ENCODE measurements around the gene FZD2. TPM values are rescaled to one million over a fixed set of nuclear protein-coding genes. Genes with fewer than 3 reads are reported as not detected.
"Not testable (repeated sequence)": the region's sequence is repeated elsewhere in the genome, so short reads cannot be mapped to it uniquely, and the experiment has no call there.

Gene FZD2
- total RNA-seq (under 1 TPM in 1 of 2 experiments, not detected in 1; 0.11 TPM), polyA plus RNA-seq (not detected)

DNA sequence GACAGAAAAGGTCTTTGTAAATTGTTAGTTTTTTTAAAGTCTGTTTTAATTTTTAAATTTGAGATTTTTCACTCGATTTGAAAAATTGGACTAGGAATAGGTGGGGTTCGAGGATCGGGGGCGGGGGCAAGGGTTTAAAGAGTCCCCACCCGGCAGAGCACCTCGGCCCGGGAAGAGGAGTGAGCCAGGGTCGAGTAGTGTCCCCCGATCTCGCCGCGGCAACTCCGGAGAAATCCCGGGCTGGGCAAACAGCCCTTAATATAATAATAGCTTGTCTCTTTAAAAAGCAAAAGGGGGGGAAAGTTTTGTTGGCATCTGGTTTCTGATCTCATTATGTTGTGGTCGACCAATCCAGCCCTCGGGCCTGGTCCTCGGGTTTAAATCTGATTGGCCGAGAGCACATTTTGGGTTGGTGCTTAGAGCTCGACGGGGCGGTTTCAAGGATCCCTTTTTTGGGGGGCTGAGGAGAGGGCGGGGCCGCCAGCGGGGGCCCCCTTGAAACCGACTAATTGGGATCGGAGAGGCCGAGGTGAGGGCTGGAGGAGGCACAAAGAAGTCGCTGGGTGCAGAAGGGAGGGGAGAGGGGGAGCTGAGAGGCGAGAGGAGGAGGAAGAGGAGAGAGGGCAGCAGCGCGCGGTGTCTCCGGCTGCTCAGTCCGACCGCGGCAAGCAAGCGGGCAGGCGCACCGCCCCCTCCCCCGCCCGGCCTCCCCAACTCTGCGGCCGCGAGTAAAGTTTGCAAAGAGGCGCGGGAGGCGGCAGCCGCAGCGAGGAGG, at the start of gene FZD2:
Gene FZD2 (plus strand): TSS at position 653 of the 775 bp plus-strand sequence. CDS start 205 bp downstream, outside the sequence.
- Mint-ChIP-seq H3K4me3 (peak within 1 kb of the TSS; percentile 90 to 95 (median 94)), H3K27me3 (peaks cover 54 to 71% of the 10 kb centered on the region in 2 donors), H3K9me3 (no peaks in the 10 kb centered on the region), H3K4me1 (peaks cover 17 to 31% (median 26%) of the 10 kb centered on the region in 3 donors), H3K36me3 (peaks cover 0 to 7% (median 0%) of the 10 kb centered on the region in 3 donors), H3K27ac (peak within 1 kb of the TSS; percentile 19 to 96 (median 74))
- H3K27ac ChIP-seq (ENCODE audit: low read depth, low read length), result peak within 1 kb of the TSS; percentile 52
- peaks cover 17% of the 10 kb centered on the region for H3K27me3 ChIP-seq (ENCODE audit: insufficient read depth, low read length, poor library complexity, severe bottlenecking)
- CTCF ChIA-PET, result interaction anchor here (0.6 to 1.7 kb wide), 3 partner anchors 24 to 72 kb away, joined by 3 to 5 read pairs (median 3); no protein-coding TSS in a partner anchor
- no peaks in the 10 kb centered on the region for H3K9me3 ChIP-seq (ENCODE audit: low read length)
- POLR2A ChIA-PET, result interaction anchor here (0.6 kb wide), 1 partner anchor 604 kb away, joined by 3 read pairs; no protein-coding TSS in a partner anchor
- H3K4me1 ChIP-seq (ENCODE audit: insufficient read depth, low read length), result peaks cover 7% of the 10 kb centered on the region
- no peaks in the 10 kb centered on the region for H3K36me3 ChIP-seq (ENCODE audit: insufficient read depth, low read length)
- DNase-seq, result peak; percentile 44 to 76 (median 52)
- H3K4me3 ChIP-seq (ENCODE audit: low read length), result peak within 1 kb of the TSS; percentile 71

DNA sequence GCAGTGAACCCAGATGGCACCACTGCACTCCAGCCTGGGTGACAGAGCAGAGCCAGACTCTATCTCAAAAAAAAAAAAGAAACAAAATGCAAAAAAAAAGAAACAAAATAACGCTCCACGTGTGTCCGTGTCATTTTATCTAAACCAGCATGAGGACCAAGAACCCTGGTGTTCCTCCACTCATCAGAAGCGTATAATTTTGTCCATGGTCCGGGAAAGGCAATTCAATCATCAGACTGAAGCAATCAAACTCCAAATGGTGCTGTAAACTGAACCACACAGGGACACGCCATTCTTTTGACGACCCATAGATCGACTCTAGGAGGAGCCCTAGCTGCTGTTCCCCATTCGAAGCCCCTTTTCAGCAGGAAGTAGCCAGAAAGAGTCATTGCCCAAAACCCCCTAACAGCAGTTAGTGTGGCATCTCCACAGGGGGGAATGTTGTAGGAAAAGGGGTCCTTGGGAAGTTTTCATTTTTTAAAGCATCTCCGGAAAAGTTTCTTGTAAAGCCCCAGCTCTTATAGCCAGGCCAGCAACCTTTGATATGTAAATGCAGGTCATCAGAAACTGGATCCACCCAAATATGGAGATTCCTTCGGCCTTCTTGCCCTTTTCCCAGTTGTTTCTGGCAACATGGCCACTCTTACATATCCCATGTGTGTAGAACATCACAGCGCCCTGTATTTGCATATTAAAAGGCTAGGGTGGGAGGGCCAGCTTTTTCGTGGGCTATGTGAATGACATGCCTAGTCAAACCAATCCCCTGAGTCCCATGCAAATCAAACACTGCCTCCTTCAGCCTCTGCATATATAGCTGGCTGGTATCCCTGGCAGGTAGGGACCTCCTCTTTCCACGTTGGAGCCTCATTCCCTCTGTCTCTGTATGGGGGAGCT, 45.8 kb upstream of the FZD2 start:
- H3K4me3 Mint-ChIP-seq, result peak overlapping the region in 1 of 7 donors; percentile 32
- DNase-seq; H3K27me3 ChIP-seq (ENCODE audit: insufficient read depth, low read length, poor library complexity, severe bottlenecking); H3K9me3 Mint-ChIP-seq; H3K4me3 ChIP-seq (ENCODE audit: low read length); POLR2A ChIA-PET; H3K36me3 ChIP-seq (ENCODE audit: insufficient read depth, low read length); H3K4me1 Mint-ChIP-seq; H3K36me3 Mint-ChIP-seq; H3K4me1 ChIP-seq (ENCODE audit: insufficient read depth, low read length); H3K9me3 ChIP-seq (ENCODE audit: low read length): not testable (repeated sequence)
- H3K27ac ChIP-seq (ENCODE audit: low read depth, low read length), result peak overlapping the region; percentile 24
- H3K27me3 Mint-ChIP-seq, result peaks cover 10 to 23% of the 10 kb centered on the region in 2 donors
- CTCF ChIA-PET, result interaction anchor here (0.7 kb wide), 1 partner anchor 101 kb away, joined by 4 read pairs; no protein-coding TSS in a partner anchor
- peak overlapping the region in 1 of 8 donors; percentile 1 for H3K27ac Mint-ChIP-seq

- CTCF ChIA-PET, result no interaction called here
- H3K4me3 Mint-ChIP-seq, result no peak overlapping the region
- no peak overlapping the region for H3K4me3 ChIP-seq (ENCODE audit: low read length)
- no peaks in the 10 kb centered on the region for H3K36me3 ChIP-seq (ENCODE audit: insufficient read depth, low read length)
- no peak overlapping the region for H3K27ac ChIP-seq (ENCODE audit: low read depth, low read length)
- no peak for DNase-seq
- no peak overlapping the region for H3K27ac Mint-ChIP-seq
- H3K4me1 ChIP-seq (ENCODE audit: insufficient read depth, low read length), result no peaks in the 10 kb centered on the region
- no peaks in the 10 kb centered on the region for H3K36me3 Mint-ChIP-seq
- H3K27me3 Mint-ChIP-seq, result peaks cover 13 to 31% of the 10 kb centered on the region in 2 donors
- no peaks in the 10 kb centered on the region for H3K9me3 Mint-ChIP-seq
- H3K4me1 Mint-ChIP-seq, result no peaks in the 10 kb centered on the region
- no peaks in the 10 kb centered on the region for H3K9me3 ChIP-seq (ENCODE audit: low read length)
- POLR2A ChIA-PET, result interaction anchor here (0.5 kb wide), 1 partner anchor 53 kb away, joined by 4 read pairs; no protein-coding TSS in a partner anchor
- no peaks in the 10 kb centered on the region for H3K27me3 ChIP-seq (ENCODE audit: insufficient read depth, low read length, poor library complexity, severe bottlenecking)
Measured at GRCh38 chr17:44518032-44518431, 39.3 kb upstream of the FZD2 start.

GRCh38 chr17:44522883-44523671, 34.2 kb upstream of the FZD2 start:
- H3K36me3 Mint-ChIP-seq, result peaks cover 0 to 10% (median 0%) of the 10 kb centered on the region in 3 donors
- CTCF ChIA-PET, result interaction anchor here (2.3 kb wide), 1 partner anchor 11 kb away, joined by 6 read pairs; no protein-coding TSS in a partner anchor
- no peaks in the 10 kb centered on the region for H3K4me1 ChIP-seq (ENCODE audit: insufficient read depth, low read length)
- no peaks in the 10 kb centered on the region for H3K27me3 ChIP-seq (ENCODE audit: insufficient read depth, low read length, poor library complexity, severe bottlenecking)
- H3K9me3 ChIP-seq (ENCODE audit: low read length), result no peaks in the 10 kb centered on the region
- POLR2A ChIA-PET, result no interaction called here
- no peaks in the 10 kb centered on the region for H3K36me3 ChIP-seq (ENCODE audit: insufficient read depth, low read length)
- DNase-seq, result peak in 2 of 5 donors; percentile 18 to 54
- H3K4me3 ChIP-seq (ENCODE audit: low read length), result no peak overlapping the region
- no peaks in the 10 kb centered on the region for H3K4me1 Mint-ChIP-seq
- H3K27ac Mint-ChIP-seq, result no peak overlapping the region
- peaks cover 0 to 2% (median 0%) of the 10 kb centered on the region in 5 donors for H3K9me3 Mint-ChIP-seq
- peaks cover 4 to 32% of the 10 kb centered on the region in 2 donors for H3K27me3 Mint-ChIP-seq
- no peak overlapping the region for H3K27ac ChIP-seq (ENCODE audit: low read depth, low read length)
- no peak overlapping the region for H3K4me3 Mint-ChIP-seq

DNA sequence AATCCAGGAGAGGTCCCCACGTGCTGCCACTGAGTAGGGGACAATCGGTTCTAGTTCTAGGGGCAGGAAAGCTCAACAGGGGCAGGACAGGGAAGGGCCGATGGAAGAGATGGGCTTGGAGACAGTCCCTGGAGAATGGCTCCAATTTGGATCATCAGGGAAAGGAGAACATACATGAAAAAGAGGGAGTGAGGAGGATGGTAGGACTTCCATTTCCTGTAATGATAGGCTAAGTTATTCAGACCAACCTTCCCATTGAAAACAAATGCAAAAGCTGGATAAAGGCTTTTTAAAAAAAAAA, 33.7 kb upstream of the FZD2 start:
- DNase-seq, result no peak
- Mint-ChIP-seq H3K27ac (no peak overlapping the region), H3K36me3 (peaks cover 0 to 10% (median 0%) of the 10 kb centered on the region in 3 donors), H3K27me3 (peaks cover 4 to 33% of the 10 kb centered on the region in 2 donors), H3K4me1 (no peaks in the 10 kb centered on the region), H3K4me3 (no peak overlapping the region), H3K9me3 (peaks cover 0 to 2% (median 0%) of the 10 kb centered on the region in 5 donors)
- H3K36me3 ChIP-seq (ENCODE audit: insufficient read depth, low read length), result no peaks in the 10 kb centered on the region
- no peak overlapping the region for H3K27ac ChIP-seq (ENCODE audit: low read depth, low read length)
- no peak overlapping the region for H3K4me3 ChIP-seq (ENCODE audit: low read length)
- no peaks in the 10 kb centered on the region for H3K27me3 ChIP-seq (ENCODE audit: insufficient read depth, low read length, poor library complexity, severe bottlenecking)
- ChIA-PET CTCF (interaction anchor here (2.3 kb wide), 1 partner anchor 10 kb away, joined by 6 read pairs; no protein-coding TSS in a partner anchor), POLR2A (no interaction called here)
- no peaks in the 10 kb centered on the region for H3K9me3 ChIP-seq (ENCODE audit: low read length)
- no peaks in the 10 kb centered on the region for H3K4me1 ChIP-seq (ENCODE audit: insufficient read depth, low read length)

DNA sequence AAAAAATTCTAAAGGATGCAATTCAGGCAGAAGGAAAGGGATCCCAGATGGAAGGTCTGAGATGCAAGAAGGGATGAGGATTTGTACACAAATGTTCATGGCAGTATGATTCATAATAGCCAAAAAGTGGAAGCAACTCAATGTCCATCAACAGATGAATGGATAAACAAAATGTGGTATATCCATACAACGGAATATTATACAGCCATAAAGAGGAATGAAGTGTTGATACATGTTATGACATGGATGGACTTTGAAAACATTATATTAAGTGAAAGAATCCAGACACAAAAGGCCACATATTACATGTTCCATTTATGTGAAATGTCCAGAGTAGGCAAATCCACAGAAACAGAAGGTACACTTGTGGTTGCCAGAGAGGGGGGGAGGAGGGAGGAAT, 30.2 kb upstream of the FZD2 start:
- Histone ChIP-seq H3K27ac (ENCODE audit: low read depth, low read length) (no peak overlapping the region), H3K9me3 (ENCODE audit: low read length) (no peaks in the 10 kb centered on the region), H3K27me3 (ENCODE audit: insufficient read depth, low read length, poor library complexity, severe bottlenecking) (peaks cover 3% of the 10 kb centered on the region), H3K36me3 (ENCODE audit: insufficient read depth, low read length) (no peaks in the 10 kb centered on the region), H3K4me3 (ENCODE audit: low read length) (no peak overlapping the region), H3K4me1 (ENCODE audit: insufficient read depth, low read length) (no peaks in the 10 kb centered on the region)
- Mint-ChIP-seq H3K27ac (no peak overlapping the region), H3K36me3 (peaks cover 0 to 10% (median 0%) of the 10 kb centered on the region in 3 donors), H3K27me3 (peaks cover 0 to 29% of the 10 kb centered on the region in 2 donors), H3K4me3 (no peak overlapping the region), H3K4me1 (no peaks in the 10 kb centered on the region), H3K9me3 (peaks cover 0 to 2% (median 0%) of the 10 kb centered on the region in 5 donors)
- DNase-seq, result no peak
- ChIA-PET CTCF (no interaction called here), POLR2A (no interaction called here)

- POLR2A ChIA-PET, result no interaction called here
- CTCF ChIA-PET, result no interaction called here
- Mint-ChIP-seq H3K27ac (no peak overlapping the region), H3K36me3 (peaks cover 0 to 10% (median 0%) of the 10 kb centered on the region in 3 donors), H3K4me1 (no peaks in the 10 kb centered on the region), H3K27me3 (peaks cover 0 to 26% of the 10 kb centered on the region in 2 donors), H3K9me3 (peaks cover 0 to 2% (median 0%) of the 10 kb centered on the region in 5 donors), H3K4me3 (no peak overlapping the region)
- Histone ChIP-seq H3K4me3 (ENCODE audit: low read length) (no peak overlapping the region), H3K27me3 (ENCODE audit: insufficient read depth, low read length, poor library complexity, severe bottlenecking) (peaks cover 3% of the 10 kb centered on the region), H3K27ac (ENCODE audit: low read depth, low read length) (no peak overlapping the region), H3K9me3 (ENCODE audit: low read length) (no peaks in the 10 kb centered on the region), H3K36me3 (ENCODE audit: insufficient read depth, low read length) (no peaks in the 10 kb centered on the region), H3K4me1 (ENCODE audit: insufficient read depth, low read length) (no peaks in the 10 kb centered on the region)
- DNase-seq, result no peak
Measured at GRCh38 chr17:44527954-44528353, 29.3 kb upstream of the FZD2 start.

Data from CD8-positive, alpha-beta memory T cell (primary cell).